WTC11 (cell line): Measurements from ENCODE around the gene DDIT4. TPM values are rescaled to one million over a fixed set of nuclear protein-coding genes. Genes with fewer than 3 reads are reported as not detected.
A peak's percentile ranks its signal among the peaks of the same experiment; 100 is the strongest.

Experiments used
- ATAC-seq: fragments of 200-7000 bp; cut with Tn5 transposase; 2 replicates; pipeline ENCODE4 v1.10.0; 2021; ENCODE audit warnings: mild to moderate bottlenecking, moderate library complexity
- CTCF ChIA-PET: fragments of 300-600 bp; sonication (Branson Sonifier 250); formaldehyde crosslinking; loops from one replicate; lab custom pipeline; 2021; ENCODE audit warnings: antibody characterized with exemption; lab: Charles Lee
- POLR2A ChIA-PET: fragments of 350-600 bp; sonication (Branson Sonifier 250); formaldehyde crosslinking; loops from one replicate; lab custom pipeline; 2021; ENCODE audit warnings: antibody characterized with exemption; lab: Charles Lee
- DNase-seq: peaks from one replicate; pipeline ENCODE4 v3.0.0; 2021; ENCODE audit warnings: low spot score
- H3K27ac Mint-ChIP-seq: 2 replicates; pipeline ENCODE4 v1.8.0; 2021; ENCODE audit warnings: mixed read lengths
- H3K27me3 Mint-ChIP-seq: 2 replicates; pipeline ENCODE4 v1.8.0; 2021; ENCODE audit warnings: low read depth, mild to moderate bottlenecking, moderate library complexity, mixed read lengths
- H3K36me3 Mint-ChIP-seq: 2 replicates; pipeline ENCODE4 v1.8.0; 2021; ENCODE audit warnings: mixed read lengths
- H3K4me1 Mint-ChIP-seq: 2 replicates; pipeline ENCODE4 v1.8.0; 2022; ENCODE audit warnings: mixed read lengths
- H3K4me3 Mint-ChIP-seq: 2 replicates; pipeline ENCODE4 v1.8.0; 2021; ENCODE audit warnings: mild to moderate bottlenecking, moderate library complexity, mixed read lengths
- H3K9me3 Mint-ChIP-seq: 2 replicates; pipeline ENCODE4 v1.8.0; 2021; ENCODE audit warnings: mixed read lengths
- CBFB ChIP-seq: sonication (generic); formaldehyde crosslinking; IDR thresholded peaks from 2 replicates; pipeline ENCODE4 v1.8.1; 2022; ENCODE audit warnings: mild to moderate bottlenecking, low read depth, missing genetic modification reagents
- CTCF ChIP-seq: fragments of 200-600 bp; IDR thresholded peaks from 2 replicates; pipeline ENCODE4 v1.8.0; 2022; ENCODE audit warnings: antibody characterized with exemption
- IRF2 ChIP-seq: sonication (generic); formaldehyde crosslinking; IDR thresholded peaks from 2 replicates; pipeline ENCODE4 v1.8.0; 2022; ENCODE audit warnings: low read depth, missing genetic modification reagents, borderline replicate concordance
- NR2C2 ChIP-seq: sonication (generic); formaldehyde crosslinking; IDR thresholded peaks from 2 replicates; pipeline ENCODE4 v1.8.0; 2022; ENCODE audit warnings: mild to moderate bottlenecking, missing genetic modification reagents
- ZNF317 ChIP-seq: sonication (generic); formaldehyde crosslinking; IDR thresholded peaks from 2 replicates; pipeline ENCODE4 v1.8.1; 2023; ENCODE audit warnings: low read depth, mild to moderate bottlenecking, moderate library complexity, missing genetic modification reagents, borderline replicate concordance
- ZNF512 ChIP-seq: sonication (generic); formaldehyde crosslinking; IDR thresholded peaks from 2 replicates; pipeline ENCODE4 v1.8.1; 2022; ENCODE audit warnings: missing genetic modification reagents, borderline replicate concordance
- total RNA-seq: library from RNA; stranded (reverse); gene quantifications from 3 replicates; pipeline ENCODE4 v1.2.3, GENCODE V29; 2021
- TF ChIP-seq, protein P1 (sequence below): sonication (generic); formaldehyde crosslinking; IDR thresholded peaks from 2 replicates; pipeline ENCODE4 v1.8.0; 2022; ENCODE audit warnings: mild to moderate bottlenecking, missing genetic modification reagents
- TF ChIP-seq, protein P2 (sequence below): sonication (generic); formaldehyde crosslinking; IDR thresholded peaks from 2 replicates; pipeline ENCODE4 v1.8.0; 2022; ENCODE audit warnings: mild to moderate bottlenecking, missing genetic modification reagents
- TF ChIP-seq, protein P3 (sequence below): sonication (generic); formaldehyde crosslinking; IDR thresholded peaks from 2 replicates; pipeline ENCODE4 v1.8.1; 2023; ENCODE audit warnings: mild to moderate bottlenecking, missing genetic modification reagents
- TF ChIP-seq, protein P4 (sequence below): fragments of 250-450 bp; sonication (Bioruptor Pico); IDR thresholded peaks from 2 replicates; pipeline ENCODE4 v2.1.2; 2022; ENCODE audit warnings: mild to moderate bottlenecking, moderate library complexity

DDIT4 gene
- total RNA-seq, 1 experiment from 2014 or later, result 118 TPM

- no peak for TF ChIP-seq CTCF
- no peak for TF ChIP-seq CBFB
Observed at GRCh38 chr10:72257051-72257892, 16.5 kb upstream of the DDIT4 start (continued).

GRCh38 chr10:72258617-72259016, 15.1 kb upstream of the DDIT4 start:
- H3K36me3 Mint-ChIP-seq, result no peaks in the 10 kb centered on the region
- no peaks in the 10 kb centered on the region for H3K9me3 Mint-ChIP-seq
- 0 out of 2 replicates have a peak overlapping the region, but pooled peaks have one; percentile 7 for H3K27ac Mint-ChIP-seq
- no peaks in the 10 kb centered on the region; the same call in 1 of the 2 replicates for H3K27me3 Mint-ChIP-seq
- no peak for TF ChIP-seq IRF2
- TF ChIP-seq, protein P1, sequence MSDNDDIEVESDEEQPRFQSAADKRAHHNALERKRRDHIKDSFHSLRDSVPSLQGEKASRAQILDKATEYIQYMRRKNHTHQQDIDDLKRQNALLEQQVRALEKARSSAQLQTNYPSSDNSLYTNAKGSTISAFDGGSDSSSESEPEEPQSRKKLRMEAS (CRISPR knock-in tag), result no peak
- TF ChIP-seq, protein P2, sequence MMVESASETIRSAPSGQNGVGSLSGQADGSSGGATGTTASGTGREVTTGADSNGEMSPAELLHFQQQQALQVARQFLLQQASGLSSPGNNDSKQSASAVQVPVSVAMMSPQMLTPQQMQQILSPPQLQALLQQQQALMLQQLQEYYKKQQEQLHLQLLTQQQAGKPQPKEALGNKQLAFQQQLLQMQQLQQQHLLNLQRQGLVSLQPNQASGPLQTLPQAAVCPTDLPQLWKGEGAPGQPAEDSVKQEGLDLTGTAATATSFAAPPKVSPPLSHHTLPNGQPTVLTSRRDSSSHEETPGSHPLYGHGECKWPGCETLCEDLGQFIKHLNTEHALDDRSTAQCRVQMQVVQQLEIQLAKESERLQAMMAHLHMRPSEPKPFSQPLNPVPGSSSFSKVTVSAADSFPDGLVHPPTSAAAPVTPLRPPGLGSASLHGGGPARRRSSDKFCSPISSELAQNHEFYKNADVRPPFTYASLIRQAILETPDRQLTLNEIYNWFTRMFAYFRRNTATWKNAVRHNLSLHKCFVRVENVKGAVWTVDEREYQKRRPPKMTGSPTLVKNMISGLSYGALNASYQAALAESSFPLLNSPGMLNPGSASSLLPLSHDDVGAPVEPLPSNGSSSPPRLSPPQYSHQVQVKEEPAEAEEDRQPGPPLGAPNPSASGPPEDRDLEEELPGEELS (CRISPR knock-in tag), result no peak
- TF ChIP-seq ZNF512, result no peak
- TF ChIP-seq ZNF317 (CRISPR knock-in tag), result no peak
- TF ChIP-seq, protein P3, sequence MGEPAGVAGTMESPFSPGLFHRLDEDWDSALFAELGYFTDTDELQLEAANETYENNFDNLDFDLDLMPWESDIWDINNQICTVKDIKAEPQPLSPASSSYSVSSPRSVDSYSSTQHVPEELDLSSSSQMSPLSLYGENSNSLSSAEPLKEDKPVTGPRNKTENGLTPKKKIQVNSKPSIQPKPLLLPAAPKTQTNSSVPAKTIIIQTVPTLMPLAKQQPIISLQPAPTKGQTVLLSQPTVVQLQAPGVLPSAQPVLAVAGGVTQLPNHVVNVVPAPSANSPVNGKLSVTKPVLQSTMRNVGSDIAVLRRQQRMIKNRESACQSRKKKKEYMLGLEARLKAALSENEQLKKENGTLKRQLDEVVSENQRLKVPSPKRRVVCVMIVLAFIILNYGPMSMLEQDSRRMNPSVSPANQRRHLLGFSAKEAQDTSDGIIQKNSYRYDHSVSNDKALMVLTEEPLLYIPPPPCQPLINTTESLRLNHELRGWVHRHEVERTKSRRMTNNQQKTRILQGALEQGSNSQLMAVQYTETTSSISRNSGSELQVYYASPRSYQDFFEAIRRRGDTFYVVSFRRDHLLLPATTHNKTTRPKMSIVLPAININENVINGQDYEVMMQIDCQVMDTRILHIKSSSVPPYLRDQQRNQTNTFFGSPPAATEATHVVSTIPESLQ (CRISPR knock-in tag), result no peak
- TF ChIP-seq, protein P4, sequence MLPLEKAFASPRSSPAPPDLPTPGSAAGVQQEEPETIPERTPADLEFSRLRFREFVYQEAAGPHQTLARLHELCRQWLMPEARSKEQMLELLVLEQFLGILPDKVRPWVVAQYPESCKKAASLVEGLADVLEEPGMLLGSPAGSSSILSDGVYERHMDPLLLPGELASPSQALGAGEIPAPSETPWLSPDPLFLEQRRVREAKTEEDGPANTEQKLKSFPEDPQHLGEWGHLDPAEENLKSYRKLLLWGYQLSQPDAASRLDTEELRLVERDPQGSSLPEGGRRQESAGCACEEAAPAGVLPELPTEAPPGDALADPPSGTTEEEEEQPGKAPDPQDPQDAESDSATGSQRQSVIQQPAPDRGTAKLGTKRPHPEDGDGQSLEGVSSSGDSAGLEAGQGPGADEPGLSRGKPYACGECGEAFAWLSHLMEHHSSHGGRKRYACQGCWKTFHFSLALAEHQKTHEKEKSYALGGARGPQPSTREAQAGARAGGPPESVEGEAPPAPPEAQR (CRISPR knock-in tag), result no peak
- TF ChIP-seq NR2C2 (CRISPR knock-in tag), result no peak
- DNase-seq, result no peak
- no peak overlapping the region for H3K4me3 Mint-ChIP-seq
- ChIA-PET CTCF (interaction anchor here (0.6 to 6.1 kb wide), 12 partner anchors 11 to 132 kb away, joined by 3 to 75 read pairs (median 6); partner anchors contain the start of gene DDIT4), POLR2A (interaction anchor here (0.6 to 3.9 kb wide), 4 partner anchors 10 to 21 kb away, joined by 3 to 182 read pairs (median 16); partner anchors contain the start of gene DDIT4)
- peaks cover 63% of the 10 kb centered on the region for H3K4me1 Mint-ChIP-seq
- no peak for ATAC-seq
